GM23338 (cell line): ENCODE results near the gene EHD3. TPM values are rescaled to one million over a fixed set of nuclear protein-coding genes. Genes with fewer than 3 reads are reported as not detected.

Experiments used
- ATAC-seq: fragments of 200-7000 bp; cut with Tn5 transposase; 3 replicates; pipeline ENCODE4 v1.9.1; 2020
- DNase-seq: peaks from one replicate; pipeline ENCODE4 v3.0.0-alpha.2; 2015; ENCODE audit warnings: low spot score
- H2AFZ ChIP-seq: fragments of 200-600 bp; sonication (generic); 2 replicates; pipeline ENCODE4 v1.8.0; 2016; ENCODE audit warnings: antibody characterized with exemption, mild to moderate bottlenecking, moderate library complexity
- H3F3A ChIP-seq: fragments of 200-600 bp; sonication (generic); replicated peaks from 2 replicates; pipeline ENCODE4 v1.8.0; 2017; ENCODE audit warnings: antibody characterized with exemption, mixed run types, low read depth
- H3K27ac ChIP-seq: fragments of 200-600 bp; sonication (generic); 2 replicates; pipeline ENCODE4 v1.6.1; 2016; ENCODE audit warnings: low read depth
- H3K27me3 ChIP-seq: fragments of 200-600 bp; sonication (generic); 2 replicates; pipeline ENCODE4 v1.8.0; 2016; ENCODE audit warnings: mild to moderate bottlenecking, mixed run types, moderate library complexity; ENCODE audit not compliant: insufficient read depth
- H3K36me3 ChIP-seq: fragments of 200-600 bp; sonication (generic); 2 replicates; pipeline ENCODE4 v1.8.0; 2016; ENCODE audit warnings: mild to moderate bottlenecking; ENCODE audit not compliant: insufficient read depth
- H3K4me1 ChIP-seq: fragments of 200-600 bp; sonication (generic); 2 replicates; pipeline ENCODE4 v1.8.0; 2016; ENCODE audit warnings: mild to moderate bottlenecking, moderate library complexity; ENCODE audit not compliant: insufficient read depth
- H3K4me2 ChIP-seq: fragments of 200-600 bp; sonication (generic); 2 replicates; pipeline ENCODE4 v1.7.1; 2017; ENCODE audit warnings: mixed run types
- H3K4me3 ChIP-seq: fragments of 200-600 bp; sonication (generic); 2 replicates; pipeline ENCODE4 v1.6.1; 2016; ENCODE audit warnings: mixed run types
- H3K79me2 ChIP-seq: fragments of 200-600 bp; sonication (generic); replicated peaks from 2 replicates; pipeline ENCODE4 v1.8.0; 2017; ENCODE audit warnings: mild to moderate bottlenecking; ENCODE audit not compliant: insufficient read depth
- H3K9me2 ChIP-seq: fragments of 200-600 bp; sonication (generic); 2 replicates; pipeline ENCODE4 v1.8.0; 2017; ENCODE audit not compliant: insufficient read depth
- H4K20me1 ChIP-seq: fragments of 200-600 bp; sonication (generic); replicated peaks from 2 replicates; pipeline ENCODE4 v1.8.0; 2017; ENCODE audit warnings: mild to moderate bottlenecking; ENCODE audit not compliant: insufficient read depth
- H3K27ac Mint-ChIP-seq: 2 replicates; pipeline ENCODE4 v1.8.0; 2020; ENCODE audit warnings: inconsistent platforms, mild to moderate bottlenecking, moderate library complexity, mixed read lengths
- H3K27me3 Mint-ChIP-seq: 3 replicates; pipeline ENCODE4 v1.8.0; 2022; ENCODE audit warnings: low read depth, mild to moderate bottlenecking, moderate library complexity, mixed read lengths, inconsistent platforms; ENCODE audit not compliant: insufficient read depth, poor library complexity
- H3K36me3 Mint-ChIP-seq: 3 replicates; pipeline ENCODE4 v1.8.0; 2021; ENCODE audit warnings: low read depth, mild to moderate bottlenecking, inconsistent platforms, moderate library complexity, mixed read lengths
- H3K4me1 Mint-ChIP-seq: 3 replicates; pipeline ENCODE4 v1.8.0; 2020; ENCODE audit warnings: mild to moderate bottlenecking, inconsistent platforms, mixed read lengths
- H3K4me3 Mint-ChIP-seq: 3 replicates; pipeline ENCODE4 v1.8.0; 2021; ENCODE audit warnings: moderate library complexity, mild to moderate bottlenecking, inconsistent platforms, mixed read lengths
- H3K9me3 Mint-ChIP-seq: 3 replicates; pipeline ENCODE4 v1.8.0; 2020; ENCODE audit warnings: moderate library complexity, mild to moderate bottlenecking, inconsistent platforms, mixed read lengths
- CREB1 ChIP-seq: fragments of 250-450 bp; sonication (Bioruptor Pico); IDR thresholded peaks from 2 replicates; pipeline ENCODE4 v1.5.0; 2020; ENCODE audit warnings: low read depth, mild to moderate bottlenecking, moderate library complexity
- EZH2 ChIP-seq: fragments of 200-600 bp; sonication (generic); IDR thresholded peaks from one replicate; pipeline ENCODE4 v1.8.0; 2017; ENCODE audit warnings: antibody characterized with exemption, mild to moderate bottlenecking, low read depth; ENCODE audit not compliant: unreplicated experiment
- EZH2phosphoT487 ChIP-seq: fragments of 200-600 bp; sonication (generic); IDR thresholded peaks from one replicate; pipeline ENCODE4 v1.8.1; 2018; ENCODE audit warnings: antibody characterized with exemption; ENCODE audit not compliant: unreplicated experiment
- JUNB ChIP-seq: IDR thresholded peaks from one replicate; pipeline ENCODE4 v1.6.1; 2016; ENCODE audit warnings: antibody characterized with exemption; ENCODE audit not compliant: unreplicated experiment
- NANOG ChIP-seq: IDR thresholded peaks from 2 replicates; pipeline ENCODE4 v1.6.1; 2016; ENCODE audit warnings: antibody characterized with exemption, borderline replicate concordance
- POLR2AphosphoS5 ChIP-seq: IDR thresholded peaks from 2 replicates; pipeline ENCODE4 v1.6.1; 2016; ENCODE audit warnings: antibody characterized with exemption, low read depth
- STAT1 ChIP-seq: IDR thresholded peaks from one replicate; pipeline ENCODE4 v1.6.1; 2016; ENCODE audit warnings: antibody characterized with exemption; ENCODE audit not compliant: unreplicated experiment
- ZNF114 ChIP-seq: fragments of 250-450 bp; sonication (Bioruptor Pico); IDR thresholded peaks from 2 replicates; pipeline ENCODE4 v1.5.0; 2020; ENCODE audit warnings: mild to moderate bottlenecking, moderate library complexity
- ZNF331 ChIP-seq: fragments of 250-450 bp; sonication (Bioruptor Pico); IDR thresholded peaks from 2 replicates; pipeline ENCODE4 v1.5.0; 2020; ENCODE audit warnings: low read depth, mild to moderate bottlenecking, moderate library complexity
- polyA plus RNA-seq: library from polyadenylated mRNA; unstranded; fragments of >200 nt; fragmentation: Nextera tagmentation; extraction: Ambion mirVana; gene quantifications from 2 replicates; pipeline ENCODE4 v1.2.1, GENCODE V29; 2016
- total RNA-seq: library from RNA; depleted of rRNA; stranded (reverse); fragments of >200 nt; shearing (Covaris generic); gene quantifications from 2 replicates; pipeline ENCODE4 v1.2.3, GENCODE V29; 2014
- TF ChIP-seq, protein P1 (sequence below): fragments of 250-450 bp; sonication (Bioruptor Pico); IDR thresholded peaks from 2 replicates; pipeline ENCODE4 v1.5.0; 2020; ENCODE audit warnings: mild to moderate bottlenecking, moderate library complexity
- TF ChIP-seq, protein P2 (sequence below): IDR thresholded peaks from 2 replicates; pipeline ENCODE4 v1.6.1; 2016; ENCODE audit warnings: antibody characterized with exemption
- TF ChIP-seq, protein P3 (sequence below): IDR thresholded peaks from one replicate; pipeline ENCODE4 v1.6.1; 2018; ENCODE audit warnings: antibody characterized with exemption; ENCODE audit not compliant: unreplicated experiment
- TF ChIP-seq, protein P4 (sequence below), 2 experiments: fragments of 200-600 bp in 1 of 2; sonication (generic) in 1 of 2; conservative IDR thresholded peaks; 2 replicates each; pipeline versions ENCODE4 v1.5.1 to v1.6.1; 2016 to 2017; ENCODE audit warnings: antibody characterized with exemption in 2 of 2, low read depth in 2 of 2, mild to moderate bottlenecking in 2 of 2, moderate library complexity in 1 of 2

EHD3 gene
- total and polyA plus RNA-seq, 2 experiments from 2014 or later, result 3.3 to 12.6 TPM

DNA sequence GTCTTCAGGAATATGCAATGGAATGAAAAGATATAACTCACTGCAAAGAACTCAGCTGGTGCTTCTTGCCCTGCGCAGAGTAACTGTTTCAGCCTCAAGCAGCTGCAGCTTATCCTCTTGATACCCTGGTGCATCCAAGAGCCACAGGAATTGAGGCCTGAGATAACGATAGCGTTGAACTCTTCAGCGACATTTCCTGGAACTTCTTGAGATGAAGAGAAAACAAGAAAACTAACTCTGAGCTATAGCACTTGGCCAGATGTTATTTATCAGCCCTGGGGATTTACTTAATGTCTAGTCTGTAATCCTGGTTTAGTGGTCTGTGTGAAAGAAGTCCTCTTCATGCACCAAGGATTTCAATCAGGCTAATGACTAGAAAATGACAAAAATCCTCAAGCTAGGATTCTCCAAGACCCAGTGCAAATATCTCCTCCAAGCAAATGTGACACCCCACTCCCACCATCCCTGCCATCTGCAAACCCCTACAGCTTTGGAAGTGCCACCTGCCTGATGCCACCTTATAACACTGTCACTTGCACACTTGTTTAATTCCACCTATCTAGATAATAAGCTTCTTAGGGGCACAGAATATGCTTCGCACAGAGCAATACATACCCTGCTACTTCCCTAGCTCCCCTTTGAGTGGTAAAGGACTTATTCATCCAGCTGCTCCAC, 40.6 kb downstream of the EHD3 start:
- Histone ChIP-seq H3F3A (no peaks in the 10 kb centered on the region), H2AFZ (no peak overlapping the region), H3K4me3 (no peak overlapping the region), H3K36me3 (no peaks in the 10 kb centered on the region), H3K4me1 (peaks cover 15% of the 10 kb centered on the region), H3K9me2 (no peaks in the 10 kb centered on the region), H3K27me3 (no peaks in the 10 kb centered on the region), H4K20me1 (no peaks in the 10 kb centered on the region), H3K79me2 (no peaks in the 10 kb centered on the region), H3K27ac (no peak overlapping the region), H3K4me2 (no peak overlapping the region)
- no peaks in the 10 kb centered on the region for H3K9me3 Mint-ChIP-seq
- peaks cover 29% of the 10 kb centered on the region for H3K4me1 Mint-ChIP-seq
- DNase-seq (no peak), ATAC-seq (no peak)
- peaks cover 4% of the 10 kb centered on the region for H3K27me3 Mint-ChIP-seq
- no peak overlapping the region for H3K4me3 Mint-ChIP-seq
- no peaks in the 10 kb centered on the region for H3K36me3 Mint-ChIP-seq
- H3K27ac Mint-ChIP-seq, result no peak overlapping the region
- no peak for TF ChIP-seq STAT1
- TF ChIP-seq POLR2AphosphoS5, result no peak
- TF ChIP-seq NANOG, result no peak
- TF ChIP-seq EZH2phosphoT487, result no peak
- TF ChIP-seq EZH2, result no peak
- TF ChIP-seq, protein P1, sequence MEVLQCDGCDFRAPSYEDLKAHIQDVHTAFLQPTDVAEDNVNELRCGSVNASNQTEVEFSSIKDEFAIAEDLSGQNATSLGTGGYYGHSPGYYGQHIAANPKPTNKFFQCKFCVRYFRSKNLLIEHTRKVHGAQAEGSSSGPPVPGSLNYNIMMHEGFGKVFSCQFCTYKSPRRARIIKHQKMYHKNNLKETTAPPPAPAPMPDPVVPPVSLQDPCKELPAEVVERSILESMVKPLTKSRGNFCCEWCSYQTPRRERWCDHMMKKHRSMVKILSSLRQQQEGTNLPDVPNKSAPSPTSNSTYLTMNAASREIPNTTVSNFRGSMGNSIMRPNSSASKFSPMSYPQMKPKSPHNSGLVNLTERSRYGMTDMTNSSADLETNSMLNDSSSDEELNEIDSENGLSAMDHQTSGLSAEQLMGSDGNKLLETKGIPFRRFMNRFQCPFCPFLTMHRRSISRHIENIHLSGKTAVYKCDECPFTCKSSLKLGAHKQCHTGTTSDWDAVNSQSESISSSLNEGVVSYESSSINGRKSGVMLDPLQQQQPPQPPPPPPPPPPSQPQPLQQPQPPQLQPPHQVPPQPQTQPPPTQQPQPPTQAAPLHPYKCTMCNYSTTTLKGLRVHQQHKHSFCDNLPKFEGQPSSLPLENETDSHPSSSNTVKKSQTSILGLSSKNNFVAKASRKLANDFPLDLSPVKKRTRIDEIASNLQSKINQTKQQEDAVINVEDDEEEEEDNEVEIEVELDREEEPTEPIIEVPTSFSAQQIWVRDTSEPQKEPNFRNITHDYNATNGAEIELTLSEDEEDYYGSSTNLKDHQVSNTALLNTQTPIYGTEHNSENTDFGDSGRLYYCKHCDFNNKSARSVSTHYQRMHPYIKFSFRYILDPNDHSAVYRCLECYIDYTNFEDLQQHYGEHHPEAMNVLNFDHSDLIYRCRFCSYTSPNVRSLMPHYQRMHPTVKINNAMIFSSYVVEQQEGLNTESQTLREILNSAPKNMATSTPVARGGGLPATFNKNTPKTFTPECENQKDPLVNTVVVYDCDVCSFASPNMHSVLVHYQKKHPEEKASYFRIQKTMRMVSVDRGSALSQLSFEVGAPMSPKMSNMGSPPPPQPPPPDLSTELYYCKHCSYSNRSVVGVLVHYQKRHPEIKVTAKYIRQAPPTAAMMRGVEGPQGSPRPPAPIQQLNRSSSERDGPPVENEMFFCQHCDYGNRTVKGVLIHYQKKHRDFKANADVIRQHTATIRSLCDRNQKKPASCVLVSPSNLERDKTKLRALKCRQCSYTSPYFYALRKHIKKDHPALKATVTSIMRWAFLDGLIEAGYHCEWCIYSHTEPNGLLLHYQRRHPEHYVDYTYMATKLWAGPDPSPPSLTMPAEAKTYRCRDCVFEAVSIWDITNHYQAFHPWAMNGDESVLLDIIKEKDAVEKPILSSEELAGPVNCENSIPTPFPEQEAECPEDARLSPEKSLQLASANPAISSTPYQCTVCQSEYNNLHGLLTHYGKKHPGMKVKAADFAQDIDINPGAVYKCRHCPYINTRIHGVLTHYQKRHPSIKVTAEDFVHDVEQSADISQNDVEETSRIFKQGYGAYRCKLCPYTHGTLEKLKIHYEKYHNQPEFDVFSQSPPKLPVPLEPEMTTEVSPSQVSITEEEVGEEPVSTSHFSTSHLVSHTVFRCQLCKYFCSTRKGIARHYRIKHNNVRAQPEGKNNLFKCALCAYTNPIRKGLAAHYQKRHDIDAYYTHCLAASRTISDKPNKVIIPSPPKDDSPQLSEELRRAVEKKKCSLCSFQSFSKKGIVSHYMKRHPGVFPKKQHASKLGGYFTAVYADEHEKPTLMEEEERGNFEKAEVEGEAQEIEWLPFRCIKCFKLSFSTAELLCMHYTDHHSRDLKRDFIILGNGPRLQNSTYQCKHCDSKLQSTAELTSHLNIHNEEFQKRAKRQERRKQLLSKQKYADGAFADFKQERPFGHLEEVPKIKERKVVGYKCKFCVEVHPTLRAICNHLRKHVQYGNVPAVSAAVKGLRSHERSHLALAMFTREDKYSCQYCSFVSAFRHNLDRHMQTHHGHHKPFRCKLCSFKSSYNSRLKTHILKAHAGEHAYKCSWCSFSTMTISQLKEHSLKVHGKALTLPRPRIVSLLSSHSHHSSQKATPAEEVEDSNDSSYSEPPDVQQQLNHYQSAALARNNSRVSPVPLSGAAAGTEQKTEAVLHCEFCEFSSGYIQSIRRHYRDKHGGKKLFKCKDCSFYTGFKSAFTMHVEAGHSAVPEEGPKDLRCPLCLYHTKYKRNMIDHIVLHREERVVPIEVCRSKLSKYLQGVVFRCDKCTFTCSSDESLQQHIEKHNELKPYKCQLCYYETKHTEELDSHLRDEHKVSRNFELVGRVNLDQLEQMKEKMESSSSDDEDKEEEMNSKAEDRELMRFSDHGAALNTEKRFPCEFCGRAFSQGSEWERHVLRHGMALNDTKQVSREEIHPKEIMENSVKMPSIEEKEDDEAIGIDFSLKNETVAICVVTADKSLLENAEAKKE (CRISPR knock-in tag), result no peak
- TF ChIP-seq ZNF114 (CRISPR knock-in tag), result no peak
- TF ChIP-seq, protein P2, sequence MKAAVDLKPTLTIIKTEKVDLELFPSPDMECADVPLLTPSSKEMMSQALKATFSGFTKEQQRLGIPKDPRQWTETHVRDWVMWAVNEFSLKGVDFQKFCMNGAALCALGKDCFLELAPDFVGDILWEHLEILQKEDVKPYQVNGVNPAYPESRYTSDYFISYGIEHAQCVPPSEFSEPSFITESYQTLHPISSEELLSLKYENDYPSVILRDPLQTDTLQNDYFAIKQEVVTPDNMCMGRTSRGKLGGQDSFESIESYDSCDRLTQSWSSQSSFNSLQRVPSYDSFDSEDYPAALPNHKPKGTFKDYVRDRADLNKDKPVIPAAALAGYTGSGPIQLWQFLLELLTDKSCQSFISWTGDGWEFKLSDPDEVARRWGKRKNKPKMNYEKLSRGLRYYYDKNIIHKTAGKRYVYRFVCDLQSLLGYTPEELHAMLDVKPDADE, result no peak
- no peak for TF ChIP-seq CREB1 (CRISPR knock-in tag)
- no peak for TF ChIP-seq ZNF331 (CRISPR knock-in tag)
- TF ChIP-seq, protein P3, sequence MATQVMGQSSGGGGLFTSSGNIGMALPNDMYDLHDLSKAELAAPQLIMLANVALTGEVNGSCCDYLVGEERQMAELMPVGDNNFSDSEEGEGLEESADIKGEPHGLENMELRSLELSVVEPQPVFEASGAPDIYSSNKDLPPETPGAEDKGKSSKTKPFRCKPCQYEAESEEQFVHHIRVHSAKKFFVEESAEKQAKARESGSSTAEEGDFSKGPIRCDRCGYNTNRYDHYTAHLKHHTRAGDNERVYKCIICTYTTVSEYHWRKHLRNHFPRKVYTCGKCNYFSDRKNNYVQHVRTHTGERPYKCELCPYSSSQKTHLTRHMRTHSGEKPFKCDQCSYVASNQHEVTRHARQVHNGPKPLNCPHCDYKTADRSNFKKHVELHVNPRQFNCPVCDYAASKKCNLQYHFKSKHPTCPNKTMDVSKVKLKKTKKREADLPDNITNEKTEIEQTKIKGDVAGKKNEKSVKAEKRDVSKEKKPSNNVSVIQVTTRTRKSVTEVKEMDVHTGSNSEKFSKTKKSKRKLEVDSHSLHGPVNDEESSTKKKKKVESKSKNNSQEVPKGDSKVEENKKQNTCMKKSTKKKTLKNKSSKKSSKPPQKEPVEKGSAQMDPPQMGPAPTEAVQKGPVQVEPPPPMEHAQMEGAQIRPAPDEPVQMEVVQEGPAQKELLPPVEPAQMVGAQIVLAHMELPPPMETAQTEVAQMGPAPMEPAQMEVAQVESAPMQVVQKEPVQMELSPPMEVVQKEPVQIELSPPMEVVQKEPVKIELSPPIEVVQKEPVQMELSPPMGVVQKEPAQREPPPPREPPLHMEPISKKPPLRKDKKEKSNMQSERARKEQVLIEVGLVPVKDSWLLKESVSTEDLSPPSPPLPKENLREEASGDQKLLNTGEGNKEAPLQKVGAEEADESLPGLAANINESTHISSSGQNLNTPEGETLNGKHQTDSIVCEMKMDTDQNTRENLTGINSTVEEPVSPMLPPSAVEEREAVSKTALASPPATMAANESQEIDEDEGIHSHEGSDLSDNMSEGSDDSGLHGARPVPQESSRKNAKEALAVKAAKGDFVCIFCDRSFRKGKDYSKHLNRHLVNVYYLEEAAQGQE, result no peak
- TF ChIP-seq, protein P4, sequence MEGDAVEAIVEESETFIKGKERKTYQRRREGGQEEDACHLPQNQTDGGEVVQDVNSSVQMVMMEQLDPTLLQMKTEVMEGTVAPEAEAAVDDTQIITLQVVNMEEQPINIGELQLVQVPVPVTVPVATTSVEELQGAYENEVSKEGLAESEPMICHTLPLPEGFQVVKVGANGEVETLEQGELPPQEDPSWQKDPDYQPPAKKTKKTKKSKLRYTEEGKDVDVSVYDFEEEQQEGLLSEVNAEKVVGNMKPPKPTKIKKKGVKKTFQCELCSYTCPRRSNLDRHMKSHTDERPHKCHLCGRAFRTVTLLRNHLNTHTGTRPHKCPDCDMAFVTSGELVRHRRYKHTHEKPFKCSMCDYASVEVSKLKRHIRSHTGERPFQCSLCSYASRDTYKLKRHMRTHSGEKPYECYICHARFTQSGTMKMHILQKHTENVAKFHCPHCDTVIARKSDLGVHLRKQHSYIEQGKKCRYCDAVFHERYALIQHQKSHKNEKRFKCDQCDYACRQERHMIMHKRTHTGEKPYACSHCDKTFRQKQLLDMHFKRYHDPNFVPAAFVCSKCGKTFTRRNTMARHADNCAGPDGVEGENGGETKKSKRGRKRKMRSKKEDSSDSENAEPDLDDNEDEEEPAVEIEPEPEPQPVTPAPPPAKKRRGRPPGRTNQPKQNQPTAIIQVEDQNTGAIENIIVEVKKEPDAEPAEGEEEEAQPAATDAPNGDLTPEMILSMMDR (conservative IDR thresholded peaks at IDR 0.05; ENCODE audit: low read depth in 2 of 2), result no peak
- no peak for TF ChIP-seq JUNB
